Activated CD4-positive, alpha-beta T cell treated with anti-CD3 and anti-CD28 coated beads, Interleukin-2, amount 10 ng/mL, durations not matched to agents 24 days and 14 days (primary cell): Measurements from ENCODE around the gene APBA2. TPM values are rescaled to one million over a fixed set of nuclear protein-coding genes. Genes with fewer than 3 reads are reported as not detected.

Experiments used
- DNase-seq: peaks from one replicate; pipeline ENCODE4 v3.0.0; 2022
- H3K27ac Mint-ChIP-seq: one replicate; pipeline ENCODE4 v1.8.0; 2022; ENCODE audit warnings: mild to moderate bottlenecking, mixed read lengths
- H3K27me3 Mint-ChIP-seq: one replicate; pipeline ENCODE4 v1.8.0; 2022; ENCODE audit warnings: mixed read lengths
- H3K36me3 Mint-ChIP-seq: one replicate; pipeline ENCODE4 v1.8.0; 2022; ENCODE audit warnings: low read depth, mild to moderate bottlenecking, mixed read lengths
- H3K4me1 Mint-ChIP-seq: one replicate; pipeline ENCODE4 v1.8.0; 2021; ENCODE audit warnings: mixed read lengths
- H3K4me3 Mint-ChIP-seq: one replicate; pipeline ENCODE4 v1.8.0; 2022; ENCODE audit warnings: mild to moderate bottlenecking, moderate library complexity, mixed read lengths
- H3K9me3 Mint-ChIP-seq: one replicate; pipeline ENCODE4 v1.8.0; 2021; ENCODE audit warnings: mixed read lengths
- intact Hi-C: fragments of 100-400 bp; cut with micrococcal nuclease; formaldehyde crosslinking; loops from one replicate; pipeline ENCODE4 v1.15.1; 2023
- total RNA-seq: library from RNA; stranded (reverse); gene quantifications from 2 replicates; pipeline ENCODE4 v1.2.3, GENCODE V29; 2022

APBA2 gene
- total RNA-seq, 1 donor from 2014 or later, result 1.9 TPM

GRCh38 chr15:29050870-29051269 is 165.1 kb downstream of the APBA2 start:
- H3K36me3 Mint-ChIP-seq, result no peaks in the 10 kb centered on the region
- peaks cover 5% of the 10 kb centered on the region for H3K4me1 Mint-ChIP-seq
- no peak overlapping the region for H3K4me3 Mint-ChIP-seq
- no peaks in the 10 kb centered on the region for H3K9me3 Mint-ChIP-seq
- no peak for DNase-seq
- intact Hi-C loops, result no loop called here
- H3K27ac Mint-ChIP-seq, result no peak overlapping the region
- H3K27me3 Mint-ChIP-seq, result no peaks in the 10 kb centered on the region

GRCh38 chr15:29051422-29051821 is 165.6 kb downstream of the APBA2 start:
- intact Hi-C loops, result no loop called here
- DNase-seq, result no peak
- Mint-ChIP-seq H3K4me3 (no peak overlapping the region), H3K27me3 (no peaks in the 10 kb centered on the region), H3K27ac (no peak overlapping the region), H3K9me3 (no peaks in the 10 kb centered on the region), H3K4me1 (peaks cover 5% of the 10 kb centered on the region), H3K36me3 (no peaks in the 10 kb centered on the region)

- H3K9me3 Mint-ChIP-seq, result no peaks in the 10 kb centered on the region
- H3K36me3 Mint-ChIP-seq, result no peaks in the 10 kb centered on the region
- peaks cover 5% of the 10 kb centered on the region for H3K4me1 Mint-ChIP-seq
- H3K27ac Mint-ChIP-seq, result no peak overlapping the region
- DNase-seq, result no peak
- intact Hi-C loops, result no loop called here
- H3K27me3 Mint-ChIP-seq, result no peaks in the 10 kb centered on the region
- no peak overlapping the region for H3K4me3 Mint-ChIP-seq
Measured at GRCh38 chr15:29053006-29053405, 167.2 kb downstream of the APBA2 start.

GRCh38 chr15:29053661-29054131 is 167.9 kb downstream of the APBA2 start:
- Mint-ChIP-seq H3K27ac (no peak overlapping the region), H3K36me3 (no peaks in the 10 kb centered on the region), H3K4me3 (no peak overlapping the region), H3K9me3 (no peaks in the 10 kb centered on the region), H3K27me3 (no peaks in the 10 kb centered on the region), H3K4me1 (peaks cover 5% of the 10 kb centered on the region)
- intact Hi-C loops, result no loop called here
- DNase-seq, result no peak

- Mint-ChIP-seq H3K4me1 (peaks cover 5% of the 10 kb centered on the region), H3K4me3 (no peak overlapping the region), H3K27me3 (no peaks in the 10 kb centered on the region), H3K9me3 (no peaks in the 10 kb centered on the region), H3K27ac (no peak overlapping the region), H3K36me3 (no peaks in the 10 kb centered on the region)
- intact Hi-C loops, result no loop called here
- no peak for DNase-seq
Measured at GRCh38 chr15:29054171-29055045, 168.6 kb downstream of the APBA2 start.

- intact Hi-C loops, result no loop called here
- Mint-ChIP-seq H3K36me3 (no peaks in the 10 kb centered on the region), H3K4me1 (peaks cover 3% of the 10 kb centered on the region), H3K9me3 (no peaks in the 10 kb centered on the region), H3K27ac (no peak overlapping the region), H3K4me3 (no peak overlapping the region), H3K27me3 (no peaks in the 10 kb centered on the region)
- no peak for DNase-seq
Measured at GRCh38 chr15:29055876-29056275, 170.1 kb downstream of the APBA2 start.

- H3K27me3 Mint-ChIP-seq, result no peaks in the 10 kb centered on the region
- H3K4me1 Mint-ChIP-seq, result no peaks in the 10 kb centered on the region
- intact Hi-C loops, result no loop called here
- DNase-seq, result no peak
- no peaks in the 10 kb centered on the region for H3K36me3 Mint-ChIP-seq
- H3K4me3 Mint-ChIP-seq, result no peak overlapping the region
- no peaks in the 10 kb centered on the region for H3K9me3 Mint-ChIP-seq
- no peak overlapping the region for H3K27ac Mint-ChIP-seq
Measured at GRCh38 chr15:29056839-29057450, 171.2 kb downstream of the APBA2 start.

- Mint-ChIP-seq H3K9me3 (no peaks in the 10 kb centered on the region), H3K27ac (no peak overlapping the region), H3K27me3 (no peaks in the 10 kb centered on the region), H3K4me3 (no peak overlapping the region), H3K36me3 (no peaks in the 10 kb centered on the region), H3K4me1 (no peaks in the 10 kb centered on the region)
- DNase-seq, result no peak
- intact Hi-C loops, result no loop called here
Measured at GRCh38 chr15:29057856-29058255, 172.1 kb downstream of the APBA2 start.

GRCh38 chr15:29058903-29059539 is 173.2 kb downstream of the APBA2 start:
- intact Hi-C loops, result no loop called here
- no peak for DNase-seq
- Mint-ChIP-seq H3K36me3 (no peaks in the 10 kb centered on the region), H3K9me3 (no peaks in the 10 kb centered on the region), H3K27ac (no peak overlapping the region), H3K4me3 (no peak overlapping the region), H3K27me3 (no peaks in the 10 kb centered on the region), H3K4me1 (no peaks in the 10 kb centered on the region)

GRCh38 chr15:29059871-29060640 is 174.3 kb downstream of the APBA2 start:
- intact Hi-C loops, result no loop called here
- Mint-ChIP-seq H3K9me3 (no peaks in the 10 kb centered on the region), H3K36me3 (no peaks in the 10 kb centered on the region), H3K27ac (no peak overlapping the region), H3K4me1 (no peaks in the 10 kb centered on the region), H3K27me3 (no peaks in the 10 kb centered on the region), H3K4me3 (no peak overlapping the region)
- DNase-seq, result no peak

GRCh38 chr15:29061746-29062145 is 176.0 kb downstream of the APBA2 start:
- no peak overlapping the region for H3K27ac Mint-ChIP-seq
- no peaks in the 10 kb centered on the region for H3K27me3 Mint-ChIP-seq
- DNase-seq, result no peak
- no peaks in the 10 kb centered on the region for H3K4me1 Mint-ChIP-seq
- H3K36me3 Mint-ChIP-seq, result no peaks in the 10 kb centered on the region
- H3K4me3 Mint-ChIP-seq, result no peak overlapping the region
- intact Hi-C loops, result no loop called here
- H3K9me3 Mint-ChIP-seq, result no peaks in the 10 kb centered on the region

GRCh38 chr15:29062179-29062591 is 176.4 kb downstream of the APBA2 start:
- intact Hi-C loops, result no loop called here
- Mint-ChIP-seq H3K27ac (no peak overlapping the region), H3K4me1 (no peaks in the 10 kb centered on the region), H3K4me3 (no peak overlapping the region), H3K9me3 (no peaks in the 10 kb centered on the region), H3K27me3 (no peaks in the 10 kb centered on the region), H3K36me3 (no peaks in the 10 kb centered on the region)
- no peak for DNase-seq

- Mint-ChIP-seq H3K4me1 (no peaks in the 10 kb centered on the region), H3K27ac (no peak overlapping the region), H3K9me3 (no peaks in the 10 kb centered on the region), H3K4me3 (no peak overlapping the region), H3K27me3 (no peaks in the 10 kb centered on the region), H3K36me3 (no peaks in the 10 kb centered on the region)
- no peak for DNase-seq
- intact Hi-C loops, result no loop called here
Measured at GRCh38 chr15:29062626-29063025, 176.9 kb downstream of the APBA2 start.
